ENCODE measurements around the gene VPS18.

The VPS18 gene

DNA sequence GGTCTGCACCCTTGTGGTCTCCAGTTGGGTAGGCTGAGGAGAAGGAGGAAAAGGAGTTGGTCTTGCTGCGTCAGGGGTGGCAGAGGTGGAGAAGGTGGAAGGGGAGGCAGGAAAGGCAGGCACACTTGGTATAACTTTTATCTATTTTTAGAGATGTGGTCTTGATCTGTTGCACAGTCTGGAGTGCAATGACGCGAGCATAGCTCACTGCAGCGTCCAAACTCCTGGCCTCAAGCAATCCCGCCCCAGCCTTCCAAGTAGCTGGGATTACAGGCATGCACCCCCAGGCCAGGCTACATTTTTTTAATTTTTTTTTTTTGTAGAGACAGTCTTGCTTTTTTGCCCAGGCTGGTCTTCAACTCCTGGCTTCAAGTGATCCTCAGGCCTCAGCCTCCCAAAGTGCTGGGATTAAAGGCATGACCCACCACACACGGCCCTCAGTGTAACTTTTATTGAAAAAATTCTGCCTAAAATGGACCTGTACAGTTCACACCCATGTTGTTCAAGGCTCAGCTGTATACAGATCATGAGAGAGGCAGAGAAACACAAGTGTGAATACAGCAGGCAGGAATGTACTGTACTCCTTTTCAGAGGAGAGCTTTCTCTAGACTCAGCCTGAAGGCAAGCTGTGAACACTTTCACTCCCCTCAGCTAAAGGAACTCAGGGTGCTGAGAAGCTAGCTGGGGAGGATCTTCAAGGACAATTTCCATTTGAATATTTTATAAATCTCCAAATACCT is 18.1 kb upstream of the VPS18 start:
- ATAC-seq (replicated peaks): no peak

DNA sequence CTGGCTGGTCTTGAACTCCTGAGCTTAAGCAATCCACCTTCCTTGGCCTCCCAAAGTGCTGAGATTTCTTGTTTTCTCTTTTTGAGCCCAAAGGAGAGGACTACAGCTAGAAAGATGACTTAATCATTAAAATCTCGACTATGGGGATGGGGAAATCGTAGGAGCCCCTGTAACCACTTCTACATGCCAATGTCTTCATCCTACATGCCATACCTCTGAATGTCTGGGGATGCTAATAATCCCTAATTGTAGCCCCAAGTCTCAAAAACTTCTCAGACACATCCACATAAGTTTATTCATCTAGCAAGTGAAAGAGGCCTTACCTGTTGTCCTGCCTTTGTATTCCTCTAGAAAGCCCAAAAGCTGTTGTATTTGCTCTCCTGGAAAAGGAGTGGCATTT is 16.6 kb upstream of the VPS18 start:
- ATAC-seq (replicated peaks): no peak
- Mint-ChIP-seq H3K36me3 (no peaks in the 10 kb centered on the region), H3K9me3 (no peaks in the 10 kb centered on the region)

More for the DNA sequence above, 18.1 kb upstream of the VPS18 start:
- no peak overlapping the region for H3K27ac Mint-ChIP-seq
- no peaks in the 10 kb centered on the region for H3K9me3 Mint-ChIP-seq
- H3K36me3 Mint-ChIP-seq: no peaks in the 10 kb centered on the region
- no peaks in the 10 kb centered on the region for H3K27me3 Mint-ChIP-seq
- H3K4me1 Mint-ChIP-seq: peaks cover 28 to 48% of the 10 kb centered on the region in 2 donors
- H3K4me3 Mint-ChIP-seq: no peak overlapping the region
- no peak for DNase-seq

DNA sequence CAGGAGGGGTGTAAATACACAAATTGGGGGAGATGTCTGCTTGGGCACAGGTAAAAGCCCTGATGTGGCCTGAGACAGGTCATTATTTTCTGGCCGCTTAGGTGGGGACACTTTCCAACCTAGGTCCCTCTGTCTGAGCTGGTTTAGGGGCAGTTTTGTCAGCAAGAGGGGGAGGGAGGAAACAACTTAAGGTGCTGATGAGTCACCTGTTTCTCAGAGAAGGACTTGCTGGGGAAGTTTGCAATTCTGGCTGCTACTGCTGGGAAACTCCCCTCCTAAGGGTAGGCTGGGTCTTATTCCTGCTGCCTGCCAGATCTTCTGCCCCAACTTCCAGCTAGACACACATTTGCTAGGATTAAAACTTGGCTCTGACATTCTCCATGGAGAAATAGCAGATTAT is 15.5 kb upstream of the VPS18 start:
- peak; percentile 46 for DNase-seq
- no peak overlapping the region for H3K4me3 Mint-ChIP-seq
- no peaks in the 10 kb centered on the region for H3K36me3 Mint-ChIP-seq

More for the DNA sequence above, 16.6 kb upstream of the VPS18 start:
- Mint-ChIP-seq H3K27ac (no peak overlapping the region), H3K4me1 (peaks cover 14 to 38% of the 10 kb centered on the region in 2 donors), H3K27me3 (no peaks in the 10 kb centered on the region), H3K4me3 (no peak overlapping the region)
- no peak for DNase-seq

DNA sequence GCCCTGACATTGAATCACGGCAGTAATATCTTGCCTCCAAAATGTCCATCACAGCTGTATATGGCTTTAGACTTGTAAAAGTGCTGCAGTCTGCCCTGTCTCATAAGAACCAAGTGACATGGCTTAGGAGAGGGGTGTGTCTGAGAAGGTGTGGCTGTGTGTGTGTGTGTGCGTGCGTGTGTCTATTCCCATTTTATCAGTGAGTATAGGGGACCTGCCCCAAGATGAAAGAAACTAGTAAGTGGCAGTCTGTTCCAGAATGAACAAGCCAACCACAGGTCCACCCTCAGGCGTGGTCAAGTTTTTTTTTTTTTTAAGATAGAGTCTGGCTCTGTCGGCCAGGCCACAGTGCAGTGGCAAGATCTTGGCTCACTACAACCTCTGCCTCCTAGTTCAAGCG is 14.6 kb upstream of the VPS18 start:
- ATAC-seq (replicated peaks) (no peak), DNase-seq (no peak)
- Mint-ChIP-seq H3K4me1 (peaks cover 7 to 20% of the 10 kb centered on the region in 2 donors), H3K36me3 (no peaks in the 10 kb centered on the region), H3K27me3 (no peaks in the 10 kb centered on the region), H3K9me3 (no peaks in the 10 kb centered on the region), H3K4me3 (no peak overlapping the region), H3K27ac (no peak overlapping the region)

More for the DNA sequence above, 15.5 kb upstream of the VPS18 start:
- H3K27me3 Mint-ChIP-seq: no peaks in the 10 kb centered on the region
- peaks cover 10 to 27% of the 10 kb centered on the region in 2 donors for H3K4me1 Mint-ChIP-seq
- ATAC-seq (replicated peaks): peak; percentile 90 to 93
- no peaks in the 10 kb centered on the region for H3K9me3 Mint-ChIP-seq
- H3K27ac Mint-ChIP-seq: peak overlapping the region; percentile 73

DNA sequence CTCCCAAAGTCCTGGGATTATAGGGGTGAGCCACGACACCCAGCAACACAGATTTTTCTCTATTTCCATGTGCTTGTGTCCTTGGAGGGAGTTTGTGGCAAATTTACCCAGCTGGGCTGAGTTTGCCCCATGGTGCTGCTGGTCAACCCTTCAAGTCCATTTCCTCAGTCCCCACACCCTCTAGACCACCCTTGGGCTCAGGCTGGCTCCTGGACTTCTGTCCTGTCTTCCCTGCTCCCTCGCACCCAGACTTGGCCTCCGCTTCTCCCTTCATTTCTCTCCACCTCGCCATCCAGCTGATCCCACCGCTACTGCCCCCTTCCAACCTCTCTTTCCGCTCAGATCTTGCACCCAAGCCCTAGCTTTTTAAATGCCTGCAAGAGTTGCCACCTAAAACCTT is 12.9 kb upstream of the VPS18 start:
- no peak overlapping the region for H3K4me3 Mint-ChIP-seq
- no peaks in the 10 kb centered on the region for H3K9me3 Mint-ChIP-seq
- peaks cover 5 to 6% of the 10 kb centered on the region in 2 donors for H3K27me3 Mint-ChIP-seq
- no peak for DNase-seq
- H3K27ac Mint-ChIP-seq: no peak overlapping the region
- ATAC-seq (replicated peaks): no peak
- peaks cover 6 to 18% of the 10 kb centered on the region in 2 donors for H3K4me1 Mint-ChIP-seq
- H3K36me3 Mint-ChIP-seq: no peaks in the 10 kb centered on the region

DNA sequence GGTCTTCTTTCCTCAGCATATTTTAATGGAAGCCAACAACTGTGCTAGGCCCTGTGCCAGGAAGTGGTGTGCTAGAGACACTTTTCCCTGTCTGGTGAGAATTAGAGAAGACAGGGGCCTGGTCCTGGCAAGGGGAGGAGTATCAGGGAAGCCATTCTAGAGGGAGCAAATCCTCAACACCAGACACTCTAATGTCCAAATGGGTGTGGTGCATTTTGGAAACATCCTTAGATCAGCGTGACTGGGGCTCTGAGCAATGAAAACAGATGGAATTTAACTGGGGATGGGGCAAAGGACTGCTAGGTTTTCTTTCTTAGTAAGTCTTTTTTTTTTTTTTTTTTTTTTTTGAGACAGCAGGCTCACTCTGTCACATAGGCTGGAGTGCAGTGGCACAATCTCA is 7.7 kb upstream of the VPS18 start:
- no peaks in the 10 kb centered on the region for H3K36me3 Mint-ChIP-seq
- H3K9me3 Mint-ChIP-seq: no peaks in the 10 kb centered on the region
- no peak overlapping the region for H3K4me3 Mint-ChIP-seq
- H3K4me1 Mint-ChIP-seq: peaks cover 6 to 8% of the 10 kb centered on the region in 2 donors
- H3K27ac Mint-ChIP-seq: no peak overlapping the region
- ATAC-seq (replicated peaks) (no peak), DNase-seq (no peak)
- H3K27me3 Mint-ChIP-seq: peaks cover 6% of the 10 kb centered on the region in 2 donors

DNA sequence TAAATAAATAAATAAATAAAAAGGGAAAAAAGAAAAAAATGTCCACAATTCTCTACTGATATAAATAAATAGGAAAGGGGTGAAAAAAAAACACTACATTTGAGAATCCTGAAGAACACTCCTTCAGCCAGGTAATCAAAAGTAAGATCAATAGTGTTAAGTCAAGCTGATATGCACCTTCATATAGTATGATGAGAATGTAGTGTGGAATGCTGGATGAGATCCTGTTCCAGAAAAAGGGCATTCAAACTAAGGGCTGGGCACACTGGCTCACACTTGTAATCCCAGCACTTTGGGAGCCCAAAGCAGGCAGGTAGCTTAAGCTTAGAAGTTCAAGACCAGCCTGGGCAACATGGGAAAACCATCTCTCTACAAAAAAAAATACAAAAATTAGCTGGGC is 5.1 kb upstream of the VPS18 start:
- Mint-ChIP-seq H3K9me3 (no peaks in the 10 kb centered on the region), H3K36me3 (peaks cover 0 to under 1% of the 10 kb centered on the region in 2 donors), H3K27ac (no peak overlapping the region), H3K4me3 (no peak overlapping the region), H3K27me3 (peaks cover 6% of the 10 kb centered on the region in 2 donors), H3K4me1 (peaks cover 17 to 22% of the 10 kb centered on the region in 2 donors)
- ATAC-seq (replicated peaks) (no peak), DNase-seq (no peak)

DNA sequence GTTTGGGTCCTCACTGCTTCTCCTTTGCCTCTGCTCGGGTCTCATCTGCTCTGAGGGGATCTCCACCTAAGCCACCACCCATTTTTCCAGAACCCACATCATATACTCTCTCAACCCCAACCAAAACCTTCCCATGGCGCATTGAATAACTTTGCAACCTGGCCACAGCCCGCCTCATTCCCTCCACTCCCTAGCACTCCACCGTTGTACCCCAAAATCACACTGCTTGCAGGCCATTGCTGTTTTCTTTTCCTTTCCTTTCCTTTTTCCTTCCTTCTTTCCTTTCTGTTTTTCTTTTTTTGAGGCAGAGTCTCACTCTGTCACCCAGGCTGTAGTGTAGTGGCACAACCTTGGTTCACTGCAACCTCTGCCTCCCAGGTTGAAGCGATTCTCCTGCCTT is 3.1 kb upstream of the VPS18 start:
- Mint-ChIP-seq H3K9me3 (no peaks in the 10 kb centered on the region), H3K27me3 (peaks cover 0 to 4% of the 10 kb centered on the region in 2 donors), H3K27ac (no peak overlapping the region), H3K36me3 (peaks cover 6 to 8% of the 10 kb centered on the region in 2 donors), H3K4me3 (no peak overlapping the region), H3K4me1 (peaks cover 26 to 37% of the 10 kb centered on the region in 2 donors)
- DNase-seq (no peak), ATAC-seq (replicated peaks) (no peak)

DNA sequence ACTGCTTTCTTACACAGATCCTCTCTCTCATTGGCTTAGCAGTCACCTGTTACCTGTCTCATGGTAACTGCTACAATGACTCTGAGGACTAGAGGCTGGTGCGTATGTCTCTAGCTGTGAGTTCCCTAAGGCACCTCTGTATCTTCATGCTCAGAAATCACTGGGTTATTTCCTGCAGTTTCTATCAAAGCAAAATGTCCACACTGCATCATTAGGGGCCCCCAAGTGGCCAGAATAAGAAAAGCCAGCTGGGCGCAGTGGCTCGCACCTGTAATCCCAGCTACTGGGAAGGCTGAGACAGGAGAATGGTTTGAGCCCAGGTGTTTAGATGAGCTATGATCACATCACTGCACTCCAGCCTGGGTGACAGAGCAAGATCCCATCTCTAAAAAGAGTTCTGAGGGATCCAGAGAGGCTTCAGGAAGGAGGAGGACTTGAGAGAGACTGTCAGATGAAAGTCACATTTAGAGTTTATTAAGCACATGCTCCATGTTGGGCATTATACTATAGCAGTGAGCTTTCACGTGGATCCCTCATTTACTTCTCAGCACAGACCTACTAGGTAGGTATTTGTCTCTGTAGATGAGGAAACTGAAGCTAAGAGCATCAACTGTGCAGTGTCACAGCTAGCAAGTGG is 2.3 kb upstream of the VPS18 start:
- H3K27me3 Mint-ChIP-seq: no peaks in the 10 kb centered on the region
- peak overlapping the region; percentile 21 for H3K27ac Mint-ChIP-seq
- DNase-seq: no peak
- H3K36me3 Mint-ChIP-seq: peaks cover 8 to 15% of the 10 kb centered on the region in 2 donors
- H3K9me3 Mint-ChIP-seq: no peaks in the 10 kb centered on the region
- H3K4me1 Mint-ChIP-seq: peaks cover 27 to 37% of the 10 kb centered on the region in 2 donors
- no peak for ATAC-seq (replicated peaks)
- H3K4me3 Mint-ChIP-seq: no peak overlapping the region

DNA sequence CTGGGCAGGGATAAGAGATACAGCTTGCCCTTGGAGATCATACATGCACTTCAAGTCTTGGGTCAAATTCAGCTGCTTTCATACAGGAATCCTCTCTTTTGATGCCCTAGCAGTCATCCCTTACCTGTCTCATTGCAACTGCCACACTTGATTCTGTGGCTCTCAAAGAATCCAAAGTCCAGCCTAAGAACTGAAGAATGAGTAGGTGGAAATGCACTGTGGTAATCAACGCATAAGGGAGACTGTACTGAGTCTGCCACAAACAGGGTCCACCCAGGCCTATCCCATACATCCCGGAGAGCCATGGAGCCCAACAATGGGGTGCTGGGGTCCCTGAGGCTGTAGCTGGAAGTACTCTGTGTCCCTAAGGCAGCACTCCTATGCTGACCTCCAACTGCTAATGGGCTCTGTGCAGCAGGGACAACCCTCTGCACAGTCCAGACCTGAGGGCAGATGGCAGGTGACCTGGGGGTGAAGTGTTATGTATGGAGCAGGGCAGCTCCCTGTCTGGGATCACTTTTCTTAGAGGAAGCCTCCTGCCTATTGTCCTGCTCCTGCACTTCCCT is 1.7 kb upstream of the VPS18 start:
- DNase-seq (no peak), ATAC-seq (replicated peaks) (no peak)
- Mint-ChIP-seq H3K27ac (no peak overlapping the region), H3K4me3 (no peak overlapping the region), H3K4me1 (peaks cover 27 to 37% of the 10 kb centered on the region in 2 donors), H3K36me3 (peaks cover 12 to 17% of the 10 kb centered on the region in 2 donors), H3K27me3 (no peaks in the 10 kb centered on the region), H3K9me3 (no peaks in the 10 kb centered on the region)

DNA sequence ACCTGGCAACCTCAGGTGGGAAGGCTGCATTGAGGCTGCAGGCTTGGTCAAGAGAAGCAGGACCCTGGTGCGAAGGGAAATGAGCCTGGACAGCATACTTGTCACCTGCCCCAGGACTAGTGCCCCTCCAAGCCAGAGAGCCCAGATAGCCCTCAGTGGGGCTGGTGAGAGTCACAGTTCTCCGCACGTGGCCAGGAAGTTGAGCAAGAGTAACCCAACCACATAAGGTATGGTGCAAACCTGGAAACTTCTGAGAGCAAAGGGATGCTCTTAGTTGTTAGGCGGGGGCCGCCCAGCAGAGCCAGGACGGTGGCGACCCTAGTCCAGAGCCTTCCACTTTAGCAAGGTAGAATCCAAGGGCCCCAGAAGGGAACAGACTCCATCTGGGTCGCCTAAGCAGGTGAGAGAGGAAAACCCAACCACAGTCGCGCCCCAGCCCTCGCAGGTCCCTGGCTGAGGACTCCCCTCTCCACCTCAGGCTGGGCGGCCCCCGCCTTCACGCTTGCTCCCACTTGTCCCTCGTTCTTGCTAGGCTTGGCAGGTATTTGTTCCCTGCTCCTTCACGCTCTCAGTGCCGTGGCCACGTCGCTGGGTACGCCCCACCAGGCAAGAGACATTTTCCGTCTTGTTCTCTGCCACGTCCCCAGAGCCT is 1.1 kb upstream of the VPS18 start:
- no peak overlapping the region for H3K4me3 Mint-ChIP-seq
- H3K27me3 Mint-ChIP-seq: no peaks in the 10 kb centered on the region
- peaks cover 27 to 37% of the 10 kb centered on the region in 2 donors for H3K4me1 Mint-ChIP-seq
- DNase-seq (no peak), ATAC-seq (replicated peaks) (no peak)
- peak overlapping the region; percentile 37 for H3K27ac Mint-ChIP-seq
- H3K36me3 Mint-ChIP-seq: peaks cover 17 to 23% of the 10 kb centered on the region in 2 donors
- H3K9me3 Mint-ChIP-seq: no peaks in the 10 kb centered on the region

DNA sequence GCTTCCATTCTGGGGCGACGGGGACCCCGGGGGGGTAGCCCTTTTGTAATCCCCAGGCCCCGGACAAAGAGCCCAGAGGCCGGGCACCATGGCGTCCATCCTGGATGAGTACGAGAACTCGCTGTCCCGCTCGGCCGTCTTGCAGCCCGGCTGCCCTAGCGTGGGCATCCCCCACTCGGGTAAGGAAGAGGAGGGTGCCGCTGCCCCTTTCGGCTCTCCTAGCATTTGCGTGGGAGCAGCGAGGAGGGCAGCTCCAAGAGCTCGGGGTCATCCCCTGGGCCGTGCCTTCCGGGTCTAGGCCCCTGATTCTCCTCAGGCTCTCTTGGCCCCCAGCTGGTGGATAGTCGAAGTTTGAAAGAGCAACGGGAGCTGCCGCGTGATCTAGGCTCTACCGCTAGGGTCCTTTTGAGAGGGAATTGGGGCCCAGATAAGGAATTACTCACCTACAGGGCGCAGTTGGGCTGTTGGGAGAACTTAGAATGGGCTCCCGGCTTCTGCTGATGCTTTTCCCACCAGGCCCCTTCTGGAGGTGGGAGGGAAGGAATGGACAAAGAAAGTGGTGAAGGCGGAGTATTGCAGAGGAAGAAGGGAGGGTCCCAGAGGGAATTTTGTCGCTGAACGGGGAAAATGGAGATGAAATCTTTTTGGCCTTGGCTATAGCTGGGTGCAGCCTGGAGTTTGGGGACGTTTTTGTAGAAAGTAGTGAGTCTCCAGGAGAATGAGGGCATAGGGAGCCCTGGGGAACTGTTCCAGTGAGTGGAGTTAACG is 615 bp downstream of the VPS18 start:
- peaks cover 25 to 30% of the 10 kb centered on the region in 2 donors for H3K36me3 Mint-ChIP-seq
- ATAC-seq (replicated peaks): peak; percentile 75 to 80
- no peaks in the 10 kb centered on the region for H3K9me3 Mint-ChIP-seq
- peak overlapping the region; percentile 95 to 98 for H3K4me3 Mint-ChIP-seq
- H3K27ac Mint-ChIP-seq: peak overlapping the region; percentile 99
- DNase-seq: peak; percentile 58
- peaks cover 27 to 37% of the 10 kb centered on the region in 2 donors for H3K4me1 Mint-ChIP-seq
- H3K27me3 Mint-ChIP-seq: no peaks in the 10 kb centered on the region

DNA sequence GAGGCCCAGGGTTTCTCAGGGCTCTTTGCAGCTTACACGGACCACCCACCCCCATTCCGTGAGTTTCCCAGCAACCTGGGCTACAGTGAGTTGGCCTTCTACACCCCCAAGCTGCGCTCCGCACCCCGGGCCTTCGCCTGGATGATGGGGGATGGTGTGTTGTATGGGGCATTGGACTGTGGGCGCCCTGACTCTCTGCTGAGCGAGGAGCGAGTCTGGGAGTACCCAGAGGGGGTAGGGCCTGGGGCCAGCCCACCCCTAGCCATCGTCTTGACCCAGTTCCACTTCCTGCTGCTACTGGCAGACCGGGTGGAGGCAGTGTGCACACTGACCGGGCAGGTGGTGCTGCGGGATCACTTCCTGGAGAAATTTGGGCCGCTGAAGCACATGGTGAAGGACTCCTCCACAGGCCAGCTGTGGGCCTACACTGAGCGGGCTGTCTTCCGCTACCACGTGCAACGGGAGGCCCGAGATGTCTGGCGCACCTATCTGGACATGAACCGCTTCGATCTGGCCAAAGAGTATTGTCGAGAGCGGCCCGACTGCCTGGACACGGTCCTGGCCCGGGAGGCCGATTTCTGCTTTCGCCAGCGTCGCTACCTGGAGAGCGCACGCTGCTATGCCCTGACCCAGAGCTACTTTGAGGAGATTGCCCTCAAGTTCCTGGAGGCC is 5.4 kb downstream of the VPS18 start:
- DNase-seq (no peak), ATAC-seq (replicated peaks) (no peak)
- Mint-ChIP-seq H3K27ac (no peak overlapping the region), H3K4me1 (peaks cover 38 to 56% of the 10 kb centered on the region in 2 donors), H3K9me3 (no peaks in the 10 kb centered on the region), H3K27me3 (no peaks in the 10 kb centered on the region), H3K36me3 (peaks cover 59 to 61% of the 10 kb centered on the region in 2 donors), H3K4me3 (no peak overlapping the region)

Data from stimulated activated naive B cell treated with anti-CD40 and anti-IgM and Interleukin-4, amounts not matched to agents 10 μg/mL and 1 μg/mL and 100 μg/mL, for 72 hours (primary cell).